H54 (cell line): Measurements from ENCODE around the gene AGAP1.

Source experiments
- DNase-seq: peaks from one replicate; pipeline ENCODE4 v3.0.0; 2011; ENCODE audit warnings: low spot score, mixed read lengths; ENCODE audit not compliant: insufficient read length
- FAIRE-seq: peaks from 3 replicates; lab custom pipeline; 2011; peaks lifted over from hg19 to GRCh38; lab: Jason Lieb, UNC
- POLR2A ChIP-seq: IDR thresholded peaks from 2 replicates; pipeline ENCODE4 v1.6.1; 2011; ENCODE audit warnings: low read depth, mild to moderate bottlenecking, low read length

Gene AGAP1

GRCh38 chr2:235848055-235848454 lies 354.2 kb downstream of the AGAP1 start:
- TF ChIP-seq POLR2A, result no peak
- FAIRE-seq, result no peak

GRCh38 chr2:235848946-235849345 lies 355.1 kb downstream of the AGAP1 start:
- FAIRE-seq, result no peak
- TF ChIP-seq POLR2A, result no peak
- DNase-seq, result no peak

More at GRCh38 chr2:235848055-235848454, 354.2 kb downstream of the AGAP1 start:
- no peak for DNase-seq

GRCh38 chr2:235849489-235849888 lies 355.6 kb downstream of the AGAP1 start:
- DNase-seq, result no peak
- FAIRE-seq, result no peak
- no peak for TF ChIP-seq POLR2A

- DNase-seq (no peak), FAIRE-seq (no peak)
- no peak for TF ChIP-seq POLR2A
Measured at GRCh38 chr2:235850289-235850688, 356.4 kb downstream of the AGAP1 start.

- TF ChIP-seq POLR2A, result no peak
- no peak for FAIRE-seq
- DNase-seq, result no peak
Measured at GRCh38 chr2:235850771-235851551, 357.1 kb downstream of the AGAP1 start.

GRCh38 chr2:235851828-235852525 lies 358.1 kb downstream of the AGAP1 start:
- TF ChIP-seq POLR2A, result no peak
- no peak for DNase-seq
- no peak for FAIRE-seq

- FAIRE-seq (no peak), DNase-seq (no peak)
- TF ChIP-seq POLR2A, result no peak
Measured at GRCh38 chr2:235852526-235852920, 358.7 kb downstream of the AGAP1 start.

- TF ChIP-seq POLR2A, result no peak
- FAIRE-seq (no peak), DNase-seq (peak; percentile 25)
Measured at GRCh38 chr2:235854276-235854675, 360.4 kb downstream of the AGAP1 start.

- FAIRE-seq (no peak), DNase-seq (no peak)
- TF ChIP-seq POLR2A, result no peak
Measured at GRCh38 chr2:235855011-235855410, 361.2 kb downstream of the AGAP1 start.

- no peak for FAIRE-seq
- no peak for TF ChIP-seq POLR2A
- DNase-seq, result peak; percentile 32
Measured at GRCh38 chr2:235856151-235856854, 362.5 kb downstream of the AGAP1 start.

- FAIRE-seq (no peak), DNase-seq (no peak)
- no peak for TF ChIP-seq POLR2A
Measured at GRCh38 chr2:235857598-235857997, 363.8 kb downstream of the AGAP1 start.

GRCh38 chr2:235858881-235859280 lies 365.0 kb downstream of the AGAP1 start:
- no peak for TF ChIP-seq POLR2A
- DNase-seq, result no peak
- FAIRE-seq, result no peak

- FAIRE-seq, result no peak
- no peak for TF ChIP-seq POLR2A
- DNase-seq, result no peak
Measured at GRCh38 chr2:235859651-235860050, 365.8 kb downstream of the AGAP1 start.

- FAIRE-seq (no peak), DNase-seq (no peak)
- no peak for TF ChIP-seq POLR2A
Measured at GRCh38 chr2:235860111-235860510, 366.3 kb downstream of the AGAP1 start.
